ENCODE measurements around the gene COLEC12.

Gene COLEC12

GRCh38 chr18:379681-380330 is 120.7 kb downstream of the COLEC12 start:
- Histone ChIP-seq H3K27ac (ENCODE audit: low read depth, low read length) (no peak overlapping the region), H3K27me3 (ENCODE audit: low read length) (no peaks in the 10 kb centered on the region), H3K4me2 (ENCODE audit: low read depth, low read length, poor library complexity, severe bottlenecking) (no peak overlapping the region), H3F3A (ENCODE audit: insufficient read depth) (no peaks in the 10 kb centered on the region), H3K36me3 (ENCODE audit: low read length) (no peaks in the 10 kb centered on the region), H3K79me2 (ENCODE audit: insufficient read depth, low read length) (no peaks in the 10 kb centered on the region), H3K9me3 (ENCODE audit: insufficient read depth, low read length) (no peaks in the 10 kb centered on the region), H3K9ac (ENCODE audit: low read length) (no peak overlapping the region), H4K20me1 (ENCODE audit: low read depth, low read length) (no peaks in the 10 kb centered on the region), H2AFZ (ENCODE audit: low read depth, low read length, severe bottlenecking) (no peak overlapping the region), H3K9me2 (replicated peaks; ENCODE audit: insufficient read depth, low read length) (no peaks in the 10 kb centered on the region), H3K4me3 (ENCODE audit: insufficient read depth, low read length, poor library complexity, severe bottlenecking) (no peak overlapping the region)
- TF ChIP-seq, protein P1, sequence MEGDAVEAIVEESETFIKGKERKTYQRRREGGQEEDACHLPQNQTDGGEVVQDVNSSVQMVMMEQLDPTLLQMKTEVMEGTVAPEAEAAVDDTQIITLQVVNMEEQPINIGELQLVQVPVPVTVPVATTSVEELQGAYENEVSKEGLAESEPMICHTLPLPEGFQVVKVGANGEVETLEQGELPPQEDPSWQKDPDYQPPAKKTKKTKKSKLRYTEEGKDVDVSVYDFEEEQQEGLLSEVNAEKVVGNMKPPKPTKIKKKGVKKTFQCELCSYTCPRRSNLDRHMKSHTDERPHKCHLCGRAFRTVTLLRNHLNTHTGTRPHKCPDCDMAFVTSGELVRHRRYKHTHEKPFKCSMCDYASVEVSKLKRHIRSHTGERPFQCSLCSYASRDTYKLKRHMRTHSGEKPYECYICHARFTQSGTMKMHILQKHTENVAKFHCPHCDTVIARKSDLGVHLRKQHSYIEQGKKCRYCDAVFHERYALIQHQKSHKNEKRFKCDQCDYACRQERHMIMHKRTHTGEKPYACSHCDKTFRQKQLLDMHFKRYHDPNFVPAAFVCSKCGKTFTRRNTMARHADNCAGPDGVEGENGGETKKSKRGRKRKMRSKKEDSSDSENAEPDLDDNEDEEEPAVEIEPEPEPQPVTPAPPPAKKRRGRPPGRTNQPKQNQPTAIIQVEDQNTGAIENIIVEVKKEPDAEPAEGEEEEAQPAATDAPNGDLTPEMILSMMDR (IDR thresholded peaks at IDR 0.05; ENCODE audit: insufficient read depth, low read length, poor library complexity, severe bottlenecking): no peak
- TF ChIP-seq EZH2phosphoT487 (conservative IDR thresholded peaks at IDR 0.05; ENCODE audit: low read length): no peak

- H3K9ac ChIP-seq (ENCODE audit: low read length): no peak overlapping the region
- H3K9me3 ChIP-seq (ENCODE audit: insufficient read depth, low read length): no peaks in the 10 kb centered on the region
- H3K27ac ChIP-seq (ENCODE audit: low read depth, low read length): no peak overlapping the region
Measured at GRCh38 chr18:378079-378478, 122.4 kb downstream of the COLEC12 start.

DNA sequence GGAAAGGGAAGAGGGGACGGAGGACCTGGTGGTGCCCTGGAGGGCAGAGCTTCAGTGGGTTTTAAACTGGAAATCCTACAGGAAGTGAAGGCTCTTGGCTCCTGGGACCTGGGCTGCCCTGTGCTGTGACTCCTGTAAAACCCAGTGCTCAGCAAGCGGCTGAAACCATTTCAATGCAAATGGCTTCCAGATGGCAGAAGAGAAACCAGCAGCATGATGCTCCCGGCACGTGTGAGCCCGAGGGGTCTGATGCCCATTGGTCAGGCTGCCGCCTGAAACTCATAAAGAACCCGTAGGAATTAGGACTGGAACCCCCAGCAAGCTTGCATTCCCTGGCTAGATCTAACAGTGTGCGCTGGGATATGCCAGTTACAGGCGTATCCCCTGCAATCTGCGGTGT is 123.4 kb downstream of the COLEC12 start:
- H3K9ac ChIP-seq (ENCODE audit: low read length): no peak overlapping the region
- H3F3A ChIP-seq (ENCODE audit: insufficient read depth): no peaks in the 10 kb centered on the region
- no peaks in the 10 kb centered on the region for H3K9me3 ChIP-seq (ENCODE audit: insufficient read depth, low read length)
- H3K9me2 ChIP-seq (replicated peaks; ENCODE audit: insufficient read depth, low read length): no peaks in the 10 kb centered on the region
- H2AFZ ChIP-seq (ENCODE audit: low read depth, low read length, severe bottlenecking): no peak overlapping the region
- no peak overlapping the region for H3K27ac ChIP-seq (ENCODE audit: low read depth, low read length)
- H3K4me2 ChIP-seq (ENCODE audit: low read depth, low read length, poor library complexity, severe bottlenecking): no peak overlapping the region
- H3K36me3 ChIP-seq (ENCODE audit: low read length): no peaks in the 10 kb centered on the region
- no peak overlapping the region for H3K4me3 ChIP-seq (ENCODE audit: insufficient read depth, low read length, poor library complexity, severe bottlenecking)
- no peaks in the 10 kb centered on the region for H3K79me2 ChIP-seq (ENCODE audit: insufficient read depth, low read length)
- H3K27me3 ChIP-seq (ENCODE audit: low read length): no peaks in the 10 kb centered on the region
- no peaks in the 10 kb centered on the region for H4K20me1 ChIP-seq (ENCODE audit: low read depth, low read length)
- TF ChIP-seq, protein P1 (IDR thresholded peaks at IDR 0.05; ENCODE audit: insufficient read depth, low read length, poor library complexity, severe bottlenecking): no peak
- no peak for TF ChIP-seq EZH2phosphoT487 (conservative IDR thresholded peaks at IDR 0.05; ENCODE audit: low read length)

More at GRCh38 chr18:378079-378478, 122.4 kb downstream of the COLEC12 start:
- H3K4me2 ChIP-seq (ENCODE audit: low read depth, low read length, poor library complexity, severe bottlenecking): no peak overlapping the region
- TF ChIP-seq, protein P1 (IDR thresholded peaks at IDR 0.05; ENCODE audit: insufficient read depth, low read length, poor library complexity, severe bottlenecking): no peak
- TF ChIP-seq EZH2phosphoT487 (conservative IDR thresholded peaks at IDR 0.05; ENCODE audit: low read length): no peak
- no peaks in the 10 kb centered on the region for H3K79me2 ChIP-seq (ENCODE audit: insufficient read depth, low read length)
- no peaks in the 10 kb centered on the region for H3K36me3 ChIP-seq (ENCODE audit: low read length)
- H3K4me3 ChIP-seq (ENCODE audit: insufficient read depth, low read length, poor library complexity, severe bottlenecking): no peak overlapping the region
- no peaks in the 10 kb centered on the region for H3K9me2 ChIP-seq (replicated peaks; ENCODE audit: insufficient read depth, low read length)
- no peaks in the 10 kb centered on the region for H3K27me3 ChIP-seq (ENCODE audit: low read length)
- H3F3A ChIP-seq (ENCODE audit: insufficient read depth): no peaks in the 10 kb centered on the region
- H2AFZ ChIP-seq (ENCODE audit: low read depth, low read length, severe bottlenecking): no peak overlapping the region
- no peaks in the 10 kb centered on the region for H4K20me1 ChIP-seq (ENCODE audit: low read depth, low read length)
